Keratinocyte (primary cell): ENCODE measurements around the gene ANKRD31. TPM values are rescaled to one million over a fixed set of nuclear protein-coding genes. Genes with fewer than 3 reads are reported as not detected.

Source experiments
- DNase-seq: peaks from one replicate; pipeline ENCODE4 v3.0.0-alpha.2; 2011; ENCODE audit warnings: low read depth, missing footprints, low spot score
- FAIRE-seq: peaks from 2 replicates; lab custom pipeline; 2011; peaks lifted over from hg19 to GRCh38; lab: Jason Lieb, UNC
- H2AFZ ChIP-seq: 2 replicates; pipeline ENCODE4 v1.6.0; 2012; ENCODE audit warnings: low read length, control low read depth, inconsistent platforms; ENCODE audit not compliant: control insufficient read depth
- H3K27ac ChIP-seq: 2 replicates; pipeline ENCODE4 v1.5.1; 2011; ENCODE audit warnings: low read length; ENCODE audit not compliant: control insufficient read depth, insufficient read depth
- H3K27me3 ChIP-seq: 3 replicates; pipeline ENCODE4 v1.6.0; 2011; ENCODE audit warnings: low read length; ENCODE audit not compliant: control insufficient read depth, insufficient read depth; ENCODE audit errors: extremely low read depth
- H3K36me3 ChIP-seq, 2 experiments: 2 replicates in 1 of 2; 3 replicates in 1 of 2; pipeline ENCODE4 v1.5.1; 2011; ENCODE audit warnings: low read length in 2 of 2, mild to moderate bottlenecking in 1 of 2; ENCODE audit not compliant: control insufficient read depth in 2 of 2, insufficient read depth in 2 of 2; ENCODE audit errors: extremely low read depth in 1 of 2
- H3K4me1 ChIP-seq: 3 replicates; pipeline ENCODE4 v1.5.1; 2011; ENCODE audit warnings: low read length; ENCODE audit not compliant: control insufficient read depth, insufficient read depth; ENCODE audit errors: extremely low read depth
- H3K4me2 ChIP-seq: 3 replicates; pipeline ENCODE4 v1.6.0; 2011; ENCODE audit warnings: low read depth, low read length; ENCODE audit not compliant: control insufficient read depth, insufficient read depth; ENCODE audit errors: extremely low read depth
- H3K4me3 ChIP-seq, 3 experiments: fragments of 200-600 bp in 1 of 3; sonication (generic) in 1 of 3; 2 replicates in 2 of 3; 3 replicates in 1 of 3; pipeline ENCODE4 v1.5.1; 2011 to 2016; ENCODE audit warnings: low read length in 3 of 3, mild to moderate bottlenecking in 3 of 3, control low read depth in 2 of 3, inconsistent platforms in 1 of 3, low read depth in 1 of 3, mixed read lengths in 1 of 3, mixed run types in 1 of 3, moderate library complexity in 1 of 3; ENCODE audit not compliant: control insufficient read depth in 2 of 3, insufficient read depth in 2 of 3; ENCODE audit errors: extremely low read depth in 1 of 3
- H3K79me2 ChIP-seq: 2 replicates; pipeline ENCODE4 v1.6.0; 2012; ENCODE audit warnings: low read length; ENCODE audit not compliant: control insufficient read depth, insufficient read depth
- H3K9ac ChIP-seq: 3 replicates; pipeline ENCODE4 v1.6.0; 2011; ENCODE audit warnings: low read length; ENCODE audit not compliant: control insufficient read depth, insufficient read depth; ENCODE audit errors: extremely low read depth
- H3K9me1 ChIP-seq: 3 replicates; pipeline ENCODE4 v1.6.0; 2011; ENCODE audit warnings: low read length; ENCODE audit not compliant: control insufficient read depth, insufficient read depth; ENCODE audit errors: extremely low read depth
- H3K9me3 ChIP-seq: 2 replicates; pipeline ENCODE4 v1.5.1; 2012; ENCODE audit warnings: low read depth, low read length; ENCODE audit not compliant: control insufficient read depth
- H4K20me1 ChIP-seq: 3 replicates; pipeline ENCODE4 v1.6.0; 2011; ENCODE audit warnings: low read length; ENCODE audit not compliant: control insufficient read depth, insufficient read depth; ENCODE audit errors: extremely low read depth
- CTCF ChIP-seq, 3 experiments: IDR thresholded peaks in 1 of 3; conservative IDR thresholded peaks in 1 of 3; optimal IDR thresholded peaks in 1 of 3; 2 replicates in 2 of 3; 3 replicates in 1 of 3; pipeline versions ENCODE3 to v1.5.1; 2011; ENCODE audit warnings: low read length in 3 of 3, mild to moderate bottlenecking in 3 of 3, moderate library complexity in 2 of 3, control low read depth in 1 of 3, inconsistent platforms in 1 of 3; ENCODE audit not compliant: insufficient read depth in 2 of 3; ENCODE audit errors: extremely low read depth in 1 of 3
- EZH2 ChIP-seq: IDR thresholded peaks from one replicate; pipeline ENCODE4 v1.6.1; 2012; ENCODE audit warnings: inconsistent platforms, mild to moderate bottlenecking, low read length, moderate library complexity
- dilution Hi-C: fragments of 300-500 bp; cut with MboI; formaldehyde crosslinking; loops from one replicate; pipeline ENCODE4 v1.7.0; 2020; ENCODE audit warnings: low sequenced_read_pairs; ENCODE audit not compliant: extremely low pct_ligation_motif_present
- polyA plus RNA-seq, 5 experiments: library from polyadenylated mRNA; depleted of rRNA in 3 of 5; stranded (reverse) in 3 of 5; stranded (forward) in 1 of 5; unstranded in 1 of 5; fragments of >200 nt; gene quantifications; 1 replicate in 1 of 5; 2 replicates in 3 of 5; 3 replicates in 1 of 5; pipeline versions ENCODE4 v1.2.1 to v1.2.3, GENCODE V29; 2011 to 2012; ENCODE audit warnings: missing spikeins in 2 of 5, low read depth in 1 of 5, low replicate concordance in 1 of 5

The ANKRD31 gene
- polyA plus RNA-seq, 1 donor (not counting 4 experiments of a cell fraction or from before 2014, with no cell fraction given), result 0.18 TPM

GRCh38 chr5:75055727-75056144 lies 180.9 kb downstream of the ANKRD31 start:
- H3K27ac ChIP-seq, result no peak overlapping the region
- H3K9ac ChIP-seq, result no peak overlapping the region
- H3K79me2 ChIP-seq, result peaks cover 6% of the 10 kb centered on the region
- no peaks in the 10 kb centered on the region for H3K9me3 ChIP-seq
- DNase-seq, result no peak
- no peaks in the 10 kb centered on the region for H3K9me1 ChIP-seq
- no peaks in the 10 kb centered on the region for H3K27me3 ChIP-seq
- H3K4me1 ChIP-seq, result peaks cover 22% of the 10 kb centered on the region
- H2AFZ ChIP-seq, result no peak overlapping the region
- no peak for FAIRE-seq
- no peak overlapping the region for H3K4me2 ChIP-seq
- no peak for TF ChIP-seq EZH2
- TF ChIP-seq CTCF (optimal IDR thresholded peaks at IDR 0.05 in 1 of 3, IDR thresholded peaks at IDR 0.05 in 1 of 3, conservative IDR thresholded peaks at IDR 0.05 in 1 of 3; ENCODE audit: extremely low read depth in 1 of 3, insufficient read depth in 2 of 3, low read length in 3 of 3), result no peak
- no peak overlapping the region for H3K4me3 ChIP-seq
- H4K20me1 ChIP-seq, result no peaks in the 10 kb centered on the region
- no peaks in the 10 kb centered on the region for H3K36me3 ChIP-seq
- dilution Hi-C loops, result no loop called here

DNA sequence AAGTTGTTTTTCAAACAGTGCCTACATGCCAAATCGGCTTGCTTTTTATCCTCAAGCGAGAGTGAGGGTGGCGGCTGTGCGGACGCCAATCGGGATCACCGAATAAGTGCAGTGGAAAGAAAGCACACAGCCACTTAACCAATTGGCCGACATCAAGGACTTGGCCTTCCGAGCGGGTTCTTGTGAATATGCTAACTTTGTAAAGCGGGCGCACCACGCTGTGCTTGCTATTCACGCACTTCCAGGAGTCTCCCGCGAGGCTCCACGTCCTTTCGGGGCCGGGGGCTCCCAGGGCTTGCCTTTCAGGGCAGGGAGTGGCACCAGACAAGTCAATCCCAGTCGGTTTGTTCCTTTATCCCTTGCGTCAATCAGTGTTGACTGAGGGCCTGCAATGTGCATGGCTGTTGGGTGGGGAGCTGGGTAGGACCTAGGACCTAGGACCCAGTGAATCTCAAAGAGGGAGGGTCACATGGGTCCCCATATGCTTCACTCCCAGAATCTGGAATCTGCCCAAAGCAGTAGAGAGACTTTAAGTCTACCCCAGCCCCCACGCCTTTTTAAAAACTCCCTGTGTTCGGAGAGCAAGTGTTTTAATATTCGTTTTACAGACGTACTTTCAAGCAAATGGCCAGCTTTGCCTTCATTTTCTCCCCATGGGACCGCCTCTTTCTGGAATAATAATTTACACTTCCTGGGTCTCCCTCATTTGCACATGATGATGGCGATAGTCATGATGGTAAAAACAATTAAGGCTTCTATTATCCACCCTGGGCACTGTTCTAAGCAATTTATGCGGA lies 182.3 kb downstream of the ANKRD31 start:
- Histone ChIP-seq H3K79me2 (peaks cover 9% of the 10 kb centered on the region), H3K4me1 (peaks cover 27% of the 10 kb centered on the region), H3K27ac (peak overlapping the region; percentile 72), H3K36me3 (no peaks in the 10 kb centered on the region), H3K9me1 (no peaks in the 10 kb centered on the region), H3K4me3 (peak overlapping the region; percentile 71 to 85 (median 82)), H4K20me1 (no peaks in the 10 kb centered on the region), H2AFZ (peak overlapping the region; percentile 92), H3K4me2 (peak overlapping the region; percentile 89), H3K9ac (peak overlapping the region; percentile 81), H3K27me3 (no peaks in the 10 kb centered on the region), H3K9me3 (no peaks in the 10 kb centered on the region)
- DNase-seq (no peak), FAIRE-seq (peak; percentile 43)
- dilution Hi-C loops, result no loop called here
- TF ChIP-seq CTCF (optimal IDR thresholded peaks at IDR 0.05 in 1 of 3, IDR thresholded peaks at IDR 0.05 in 1 of 3, conservative IDR thresholded peaks at IDR 0.05 in 1 of 3; ENCODE audit: extremely low read depth in 1 of 3, insufficient read depth in 2 of 3, low read length in 3 of 3) (no peak), EZH2 (no peak)
